Adrenal gland (tissue), 5 donors: Measurements from ENCODE around the gene KATNAL2.

Experiments used
- CTCF ChIP-seq, 6 experiments: fragments of 450-650 bp in 4 of 6; fragments of 200-600 bp in 2 of 6; sonication (generic) in 1 of 6; IDR thresholded peaks; 1 replicate in 5 of 6; 2 replicates in 1 of 6; pipeline versions ENCODE4 v1.5.1 to v1.8.0; 2016 to 2021; ENCODE audit warnings: antibody characterized with exemption in 6 of 6, mild to moderate bottlenecking in 2 of 6, moderate library complexity in 1 of 6
- POLR2A ChIP-seq, 2 donors: fragments of 450-650 bp; IDR thresholded peaks; one replicate each; pipeline ENCODE4 v1.6.1; 2017; ENCODE audit warnings: antibody characterized with exemption in 2 of 2, mild to moderate bottlenecking in 2 of 2, moderate library complexity in 1 of 2
- donor health status: DM: no; HTN: no; CAD: no.

GRCh38 chr18:46892842-46893241 is 24.6 kb upstream of the KATNAL2 start:
- TF ChIP-seq CTCF (IDR thresholded peaks at IDR 0.05) (no peak), POLR2A (IDR thresholded peaks at IDR 0.05) (no peak)
